ENCODE data around the gene ACSM3. TPM values are rescaled to one million over a fixed set of nuclear protein-coding genes. Genes with fewer than 3 reads are reported as not detected.
"Not testable (repeated sequence)": the region's sequence is repeated elsewhere in the genome, so short reads cannot be mapped to it uniquely, and the experiment has no call there.

The ACSM3 gene, protein sequence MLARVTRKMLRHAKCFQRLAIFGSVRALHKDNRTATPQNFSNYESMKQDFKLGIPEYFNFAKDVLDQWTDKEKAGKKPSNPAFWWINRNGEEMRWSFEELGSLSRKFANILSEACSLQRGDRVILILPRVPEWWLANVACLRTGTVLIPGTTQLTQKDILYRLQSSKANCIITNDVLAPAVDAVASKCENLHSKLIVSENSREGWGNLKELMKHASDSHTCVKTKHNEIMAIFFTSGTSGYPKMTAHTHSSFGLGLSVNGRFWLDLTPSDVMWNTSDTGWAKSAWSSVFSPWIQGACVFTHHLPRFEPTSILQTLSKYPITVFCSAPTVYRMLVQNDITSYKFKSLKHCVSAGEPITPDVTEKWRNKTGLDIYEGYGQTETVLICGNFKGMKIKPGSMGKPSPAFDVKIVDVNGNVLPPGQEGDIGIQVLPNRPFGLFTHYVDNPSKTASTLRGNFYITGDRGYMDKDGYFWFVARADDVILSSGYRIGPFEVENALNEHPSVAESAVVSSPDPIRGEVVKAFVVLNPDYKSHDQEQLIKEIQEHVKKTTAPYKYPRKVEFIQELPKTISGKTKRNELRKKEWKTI
- 9.2 TPM for total RNA-seq
- long read RNA-seq, partial matches to known transcripts = 0 of 10 reads
- long read RNA-seq, other reads (novel, unspliced or antisense) = 7 of 10 reads

DNA sequence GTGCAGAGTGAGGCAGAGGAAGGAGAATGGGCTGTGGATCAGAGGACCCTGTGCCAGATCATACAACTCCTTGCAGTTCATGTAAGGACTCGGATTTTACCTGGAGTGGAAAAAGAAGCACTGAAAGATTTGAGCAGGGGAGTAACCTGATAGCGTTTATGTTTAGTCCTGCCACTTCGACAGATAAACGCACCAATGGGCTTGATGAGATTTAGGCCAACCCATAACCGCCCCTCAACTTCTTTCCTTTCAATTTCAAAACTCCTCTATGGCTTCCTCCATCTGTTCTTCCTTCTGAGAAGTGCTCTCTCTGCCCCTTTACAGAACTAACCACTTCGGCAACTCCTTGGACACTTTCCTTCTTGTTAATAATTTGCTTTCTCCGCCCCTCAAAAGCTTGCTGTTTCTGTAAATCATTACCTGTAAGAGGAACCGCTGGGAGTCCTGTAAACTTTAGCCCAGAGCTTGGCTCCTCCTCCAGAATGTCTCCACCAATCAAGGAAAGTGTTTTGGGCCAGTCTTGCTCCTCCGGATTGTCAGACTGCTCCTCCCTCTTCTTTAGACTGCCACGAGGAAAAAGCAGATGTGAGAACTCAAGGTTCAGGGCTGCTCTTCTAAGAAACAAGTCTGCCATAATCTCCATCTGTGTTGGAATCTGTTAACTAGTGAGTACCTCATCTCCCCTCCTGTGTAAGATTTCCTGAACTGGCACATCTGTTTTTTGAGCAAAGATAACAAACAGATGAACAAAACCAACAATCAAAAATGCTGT, at the start of gene ACSM3:
Gene ACSM3, plus strand, starts transcription at position 554 of the 772 bp plus-strand sequence. CDS start 6,021 bp downstream, outside the sequence.
- intact Hi-C loops (cut with micrococcal nuclease) = no loop called here
- ATAC-seq (peak; percentile 95), DNase-seq (no peak)

- DNase-seq; ATAC-seq; intact Hi-C loops (cut with micrococcal nuclease): not testable (repeated sequence)
Observed at GRCh38 chr16:20717718-20718117, 46.1 kb upstream of the ACSM3 start.

- intact Hi-C loops (cut with micrococcal nuclease) = no loop called here
- DNase-seq (no peak), ATAC-seq (no peak)
Observed at GRCh38 chr16:20720251-20720650, 43.6 kb upstream of the ACSM3 start.

DNA sequence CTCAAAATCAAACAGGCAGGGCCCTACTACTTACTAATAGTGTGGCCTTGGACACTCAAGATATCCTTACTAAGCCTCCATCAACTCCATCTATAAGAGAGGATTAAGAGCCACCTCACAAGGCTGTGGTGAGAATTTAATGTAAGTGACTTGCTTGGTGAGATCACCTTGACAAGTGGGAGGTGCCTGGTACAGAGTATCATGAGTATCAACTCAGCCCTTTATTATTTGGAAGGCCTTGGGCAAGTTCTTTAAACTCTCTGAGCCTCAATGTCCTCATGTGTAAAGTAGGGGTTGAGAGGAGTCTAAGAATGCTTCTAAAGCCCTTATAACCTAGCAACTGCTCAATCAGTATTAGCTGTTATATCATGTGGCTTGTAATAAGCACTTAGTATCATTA, 37.2 kb upstream of the ACSM3 start:
- intact Hi-C loops (cut with micrococcal nuclease) = no loop called here
- ATAC-seq (no peak), DNase-seq (no peak)

- intact Hi-C loops (cut with micrococcal nuclease) = no loop called here
- DNase-seq = no peak
- no peak for ATAC-seq
Observed at GRCh38 chr16:20727181-20727580, 36.6 kb upstream of the ACSM3 start.

DNA sequence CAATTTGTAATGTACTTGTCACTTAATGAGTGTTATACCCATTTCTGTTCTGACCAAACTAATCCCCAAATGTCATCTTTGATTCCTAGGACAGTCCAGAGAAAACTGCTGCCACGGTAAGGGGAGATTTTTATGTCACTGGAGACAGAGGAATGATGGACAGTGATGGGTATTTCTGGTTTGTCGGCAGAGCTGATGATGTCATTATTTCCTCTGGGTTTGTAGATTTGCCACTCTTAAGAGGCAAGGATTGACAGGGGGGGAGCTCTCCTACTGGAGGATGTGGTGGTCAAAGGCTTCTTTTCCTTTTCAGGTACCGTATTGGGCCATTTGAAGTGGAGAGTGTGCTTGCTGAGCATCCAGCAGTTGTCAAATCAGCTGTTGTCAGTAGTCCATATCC, 34.7 kb upstream of the ACSM3 start:
- intact Hi-C loops (cut with micrococcal nuclease) = no loop called here
- no peak for ATAC-seq
- DNase-seq = no peak

- DNase-seq (no peak), ATAC-seq (no peak)
- intact Hi-C loops (cut with micrococcal nuclease) = no loop called here
Observed at GRCh38 chr16:20734056-20734455, 29.8 kb upstream of the ACSM3 start.

GRCh38 chr16:20734782-20735181, 29.0 kb upstream of the ACSM3 start:
- ATAC-seq (no peak), DNase-seq (no peak)
- intact Hi-C loops (cut with micrococcal nuclease) = no loop called here

GRCh38 chr16:20735490-20735889, 28.3 kb upstream of the ACSM3 start:
- no peak for ATAC-seq

GRCh38 chr16:20740007-20740883, 23.6 kb upstream of the ACSM3 start:
- intact Hi-C loops (cut with micrococcal nuclease) = no loop called here
- ATAC-seq = peak; percentile 22
- DNase-seq = no peak

More at GRCh38 chr16:20735490-20735889, 28.3 kb upstream of the ACSM3 start:
- DNase-seq = no peak
- intact Hi-C loops (cut with micrococcal nuclease) = no loop called here

DNA sequence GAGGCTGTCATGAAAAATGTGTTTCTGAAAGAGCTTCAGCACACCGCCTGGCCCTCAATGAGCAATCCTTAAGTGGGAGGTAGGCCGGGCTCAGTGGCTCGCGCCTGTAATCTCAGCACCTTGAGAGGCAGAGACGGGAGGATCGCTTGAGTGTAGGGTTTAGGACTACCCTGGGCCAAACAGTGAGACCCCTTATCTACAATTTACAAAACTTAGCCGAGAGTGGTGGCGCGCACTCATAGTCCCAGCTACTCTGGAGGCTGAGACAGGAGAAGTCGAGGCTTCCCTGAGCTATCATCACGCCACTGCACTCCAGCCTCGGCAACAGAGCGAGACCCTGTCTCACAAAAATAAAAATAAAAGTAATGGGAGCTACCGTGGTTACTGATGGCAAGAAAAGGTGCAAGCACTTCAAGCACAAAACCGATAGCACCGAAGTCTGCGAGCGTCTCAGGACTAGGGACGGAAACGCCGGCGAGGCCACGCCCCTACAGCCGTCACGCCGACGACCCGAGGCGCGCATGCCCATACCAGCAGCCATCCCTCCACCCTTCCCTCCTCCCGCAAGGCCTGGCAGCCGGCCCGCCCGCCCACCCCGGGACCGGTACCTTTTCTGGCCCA, 22.8 kb upstream of the ACSM3 start:
- ATAC-seq (peak; percentile 93), DNase-seq (peak; percentile 94)
- intact Hi-C loops (cut with micrococcal nuclease) = no loop called here

- ATAC-seq (peak; percentile 94), DNase-seq (peak; percentile 97)
- intact Hi-C loops (cut with micrococcal nuclease) = no loop called here
Observed at GRCh38 chr16:20741554-20742285, 22.1 kb upstream of the ACSM3 start, which contains the start of gene THUMPD1. Gene THUMPD1 (minus strand): TSS chr16:20741818. CDS start chr16:20741739, 79 bp downstream.

DNA sequence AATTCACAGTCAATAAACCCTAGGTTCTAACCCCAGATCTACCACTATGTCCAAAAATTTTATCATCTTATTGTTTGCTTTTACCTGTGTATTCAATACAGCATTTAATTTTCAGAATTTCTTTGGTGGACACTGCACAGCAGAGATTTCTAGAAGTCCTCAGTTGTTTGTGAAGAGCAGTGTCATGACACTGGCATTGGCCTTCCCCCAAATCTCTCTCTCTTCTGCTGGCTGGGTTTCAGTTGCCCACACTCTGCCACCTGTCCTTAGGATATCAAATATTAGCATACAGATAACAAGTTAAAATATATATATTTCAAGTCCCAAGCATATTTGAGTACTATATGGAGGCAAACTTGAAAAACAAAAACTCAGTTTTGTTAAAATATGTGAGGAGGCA, 20.2 kb upstream of the ACSM3 start:
- no peak for DNase-seq
- intact Hi-C loops (cut with micrococcal nuclease) = no loop called here
- ATAC-seq = no peak

GRCh38 chr16:20744922-20745440, 18.8 kb upstream of the ACSM3 start:
- no peak for ATAC-seq
- intact Hi-C loops (cut with micrococcal nuclease) = no loop called here
- DNase-seq = peak; percentile 37

- intact Hi-C loops (cut with micrococcal nuclease) = no loop called here
- ATAC-seq = no peak
- DNase-seq = no peak
Observed at GRCh38 chr16:20746461-20746860, 17.4 kb upstream of the ACSM3 start.

- intact Hi-C loops (cut with micrococcal nuclease) = no loop called here
- no peak for DNase-seq
- no peak for ATAC-seq
Observed at GRCh38 chr16:20747030-20747816, 16.6 kb upstream of the ACSM3 start.

GRCh38 chr16:20749474-20749873, 14.3 kb upstream of the ACSM3 start:
- DNase-seq (no peak), ATAC-seq (no peak)
- intact Hi-C loops (cut with micrococcal nuclease) = no loop called here
